ENCODE measurements around the gene RELB.

- TF ChIP-seq POLR2A (IDR thresholded peaks at IDR 0.05; ENCODE audit: low read depth, low read length) (peak; percentile 87; the same call in 1 of the 2 replicates), TAF1 (IDR thresholded peaks at IDR 0.05; ENCODE audit: borderline replicate concordance, low read depth, low read length) (no peak), POLR2AphosphoS5 (IDR thresholded peaks at IDR 0.05; ENCODE audit: low read depth, low read length) (peak; percentile 56; the same call in 1 of the 2 replicates)
These were observed at the start of gene RELB for GRCh38 chr19:45001087-45001739.

Data from GM12892 (cell line).